Kidney (tissue), 14 donors: ENCODE data around the gene PAX5. TPM values are rescaled to one million over a fixed set of nuclear protein-coding genes. Genes with fewer than 3 reads are reported as not detected.

Source experiments
- DNase-seq, 5 donors: peaks; one replicate each; pipeline ENCODE4 v3.0.0-alpha.2; 2013 to 2020
- FAIRE-seq: peaks from 2 replicates; lab custom pipeline; 2012; peaks lifted over from hg19 to GRCh38; lab: Jason Lieb, UNC
- H3K27ac ChIP-seq, 2 donors: one replicate each; pipeline ENCODE4 v1.7.0; 2013; ENCODE audit warnings: low read depth in 2 of 2, low read length in 2 of 2, inconsistent platforms in 1 of 2
- H3K27me3 ChIP-seq: one replicate; pipeline ENCODE4 v1.7.1; 2013; ENCODE audit warnings: low read length, inconsistent platforms; ENCODE audit not compliant: control insufficient read depth, insufficient read depth
- H3K36me3 ChIP-seq, 3 donors: one replicate each; pipeline versions ENCODE4 v1.7.0 to v1.7.1; 2013; ENCODE audit warnings: low read length in 3 of 3, control low read depth in 1 of 3, inconsistent platforms in 1 of 3; ENCODE audit not compliant: insufficient read depth in 3 of 3, control insufficient read depth in 2 of 3
- H3K4me1 ChIP-seq, 3 donors: one replicate each; pipeline versions ENCODE4 v1.7.0 to v1.7.1; 2013; ENCODE audit warnings: low read length in 3 of 3, inconsistent platforms in 1 of 3, low read depth in 1 of 3; ENCODE audit not compliant: control insufficient read depth in 2 of 3, insufficient read depth in 2 of 3
- H3K4me3 ChIP-seq, 3 donors: one replicate each; pipeline versions ENCODE4 v1.7.0 to v1.8.1; 2013; ENCODE audit warnings: low read length in 3 of 3, control low read depth in 1 of 3, inconsistent platforms in 1 of 3
- H3K9ac ChIP-seq, 3 donors: one replicate each; pipeline versions ENCODE4 v1.7.0 to v1.7.1; 2013; ENCODE audit warnings: low read length in 3 of 3, control low read depth in 1 of 3, inconsistent platforms in 1 of 3
- H3K9me3 ChIP-seq, 3 donors: one replicate each; pipeline versions ENCODE4 v1.7.0 to v1.7.1; 2013; ENCODE audit warnings: low read length in 3 of 3, control low read depth in 1 of 3, inconsistent platforms in 1 of 3; ENCODE audit not compliant: control insufficient read depth in 2 of 3, insufficient read depth in 1 of 3
- CTCF ChIP-seq: IDR thresholded peaks from 3 replicates; pipeline ENCODE4 v1.5.1; 2012; ENCODE audit warnings: mild to moderate bottlenecking, moderate library complexity, borderline replicate concordance; ENCODE audit not compliant: insufficient read depth; ENCODE audit errors: extremely low read depth
- intact Hi-C: fragments of 100-400 bp; cut with DNase I; formaldehyde crosslinking; loops from one replicate; pipeline ENCODE4 v1.11.1; 2022
- polyA plus RNA-seq: library from polyadenylated mRNA; stranded (reverse); fragments of 350-450 nt; fragmentation: Illumina TruSeq; extraction: RNeasy Lipid Tissue Mini Kit (QIAGEN cat#74804); gene quantifications from one replicate; pipeline ENCODE4 v1.2.3, GENCODE V29; 2014; ENCODE audit warnings: low read depth, low replicate concordance; ENCODE audit not compliant: insufficient read depth
- total RNA-seq: library from RNA; stranded (reverse); fragmentation: NEBNext Ultra II Directional; extraction: Animal tissue kit (Norgen Biotek cat#: 25700); gene quantifications from one replicate; pipeline ENCODE4 v1.2.1, GENCODE V29; 2021
- donor health status: control.
- donor health status: control.
- donor health status: control.
- donor health status: control.
- donor health status: control.
- donor health status: DM: yes; HTN: yes; CAD: no.
- donor health status: Normal renal cell carcinoma (clear cell type).

PAX5 gene
- total and polyA plus RNA-seq, 2 donors from 2014 or later: 2.7 TPM; not detected in 1

- peak in 2 of 5 donors; percentile 43 to 72 for DNase-seq
- FAIRE-seq: no peak
- Histone ChIP-seq H3K36me3 (no peaks in the 10 kb centered on the region), H3K27ac (no peak overlapping the region), H3K27me3 (peaks cover 75% of the 10 kb centered on the region), H3K4me3 (no peak overlapping the region), H3K9me3 (no peaks in the 10 kb centered on the region), H3K9ac (no peak overlapping the region), H3K4me1 (peaks cover 0 to 17% (median 6%) of the 10 kb centered on the region in 3 donors)
- no peak for TF ChIP-seq CTCF
- intact Hi-C loops: no loop called here
These were observed 7.7 kb downstream of the PAX5 start for GRCh38 chr9:37026113-37026930.

DNA sequence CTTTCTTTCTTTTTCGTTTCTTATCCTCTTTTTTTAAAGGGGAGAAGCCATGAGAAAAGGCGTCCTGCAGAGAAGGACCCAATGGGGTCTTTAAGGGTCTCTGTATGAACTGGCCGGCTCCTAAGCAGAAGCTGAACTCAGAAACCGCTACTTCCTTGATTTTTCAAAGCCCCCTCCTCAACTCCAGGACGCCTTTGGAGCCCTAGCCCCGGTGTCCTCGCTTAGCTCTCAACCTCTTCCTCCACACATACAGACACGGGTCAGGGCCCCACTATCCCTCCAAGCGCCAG, 8.3 kb downstream of the PAX5 start:
- DNase-seq (no peak), FAIRE-seq (no peak)
- peak overlapping the region in 1 of 3 donors; percentile 51 for H3K4me3 ChIP-seq
- H3K9ac ChIP-seq: no peak overlapping the region
- H3K27me3 ChIP-seq: peaks cover 72% of the 10 kb centered on the region
- no peak for TF ChIP-seq CTCF
- intact Hi-C loops: no loop called here
- H3K27ac ChIP-seq: no peak overlapping the region
- no peaks in the 10 kb centered on the region for H3K36me3 ChIP-seq
- peaks cover 0 to 17% (median 6%) of the 10 kb centered on the region in 3 donors for H3K4me1 ChIP-seq
- no peaks in the 10 kb centered on the region for H3K9me3 ChIP-seq

DNA sequence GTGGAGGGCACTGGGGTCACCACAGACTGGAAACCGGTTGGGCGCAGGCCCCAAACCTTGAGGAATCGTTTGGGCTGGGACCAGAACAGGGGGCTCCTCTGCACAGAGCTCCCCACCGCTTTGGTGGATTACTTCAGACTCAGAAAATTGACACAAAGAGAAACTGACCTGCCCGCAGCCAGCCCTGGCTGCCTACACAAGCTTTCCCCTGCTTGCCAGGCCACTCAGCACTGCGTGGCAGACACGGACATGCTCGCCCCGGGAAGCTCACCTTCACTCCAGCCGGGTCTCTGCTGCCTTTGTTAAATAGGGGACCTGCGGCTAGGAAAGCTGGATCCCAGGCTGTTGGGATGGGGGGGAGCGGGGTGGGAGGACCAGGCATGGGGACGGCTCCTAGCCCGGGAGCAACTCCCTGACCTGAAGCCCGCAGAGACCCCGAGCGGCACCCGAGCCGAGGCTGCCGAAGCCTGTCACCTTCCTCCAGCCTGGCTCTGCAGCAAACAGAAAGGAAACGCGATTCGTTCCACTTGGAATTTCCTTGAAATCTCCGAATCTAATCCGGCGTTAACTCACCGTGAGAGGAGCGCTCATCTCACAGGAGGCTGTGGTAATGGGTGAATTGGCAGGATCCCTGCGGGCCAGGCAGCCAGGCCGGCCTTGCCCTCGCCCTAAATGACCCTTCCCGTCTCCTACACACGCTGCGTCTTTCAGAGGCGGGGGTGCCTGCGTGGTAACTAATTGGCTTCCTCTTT, 8.8 kb downstream of the PAX5 start:
- Histone ChIP-seq H3K27ac (no peak overlapping the region), H3K4me1 (peaks cover 0 to 17% (median 6%) of the 10 kb centered on the region in 3 donors), H3K27me3 (peaks cover 70% of the 10 kb centered on the region), H3K9ac (no peak overlapping the region), H3K9me3 (no peaks in the 10 kb centered on the region), H3K36me3 (no peaks in the 10 kb centered on the region), H3K4me3 (peak overlapping the region in 1 of 3 donors; percentile 51)
- no peak for DNase-seq
- no peak for TF ChIP-seq CTCF
- intact Hi-C loops: no loop called here
- FAIRE-seq: no peak
